Heart right ventricle (tissue), 16 donors: ENCODE measurements around the gene WAC. TPM values are rescaled to one million over a fixed set of nuclear protein-coding genes. Genes with fewer than 3 reads are reported as not detected.

ENCODE experiments used
- ATAC-seq, 8 donors: fragments of 200-7000 bp; cut with Tn5 transposase; one replicate each; pipeline ENCODE4 v1.9.1; 2020; ENCODE audit warnings: mild to moderate bottlenecking in 8 of 8, moderate library complexity in 8 of 8, moderate number of reproducible peaks in 1 of 8
- DNase-seq, 2 donors: peaks; one replicate each; pipeline ENCODE4 v3.0.0-alpha.2; 2020
- H3K27ac ChIP-seq, 10 donors: fragments of 200-600 bp; sonication (generic) in 2 of 10; one replicate each; pipeline versions ENCODE4 v1.5.0 to v1.8.0; 2020 to 2022; ENCODE audit warnings: mild to moderate bottlenecking in 3 of 10
- H3K27me3 ChIP-seq, 7 donors: fragments of 200-600 bp; one replicate each; pipeline ENCODE4 v1.8.0; 2021 to 2022; ENCODE audit warnings: mild to moderate bottlenecking in 2 of 7
- H3K36me3 ChIP-seq, 9 donors: fragments of 200-600 bp; sonication (generic) in 1 of 9; one replicate each; pipeline versions ENCODE4 v1.5.0 to v1.8.0; 2020 to 2022; ENCODE audit warnings: mild to moderate bottlenecking in 2 of 9
- H3K4me1 ChIP-seq, 9 donors: fragments of 200-600 bp; sonication (generic) in 1 of 9; one replicate each; pipeline versions ENCODE4 v1.5.0 to v1.8.0; 2020 to 2022; ENCODE audit warnings: mild to moderate bottlenecking in 4 of 9
- H3K4me3 ChIP-seq, 10 donors: fragments of 200-600 bp; sonication (generic) in 2 of 10; one replicate each; pipeline versions ENCODE4 v1.5.0 to v1.8.0; 2020 to 2022; ENCODE audit warnings: mild to moderate bottlenecking in 7 of 10, moderate library complexity in 2 of 10
- H3K9me3 ChIP-seq, 11 donors: fragments of 200-600 bp in 10 of 11; sonication (generic) in 2 of 11; one replicate each; pipeline versions ENCODE4 v1.5.0 to v1.8.0; 2013 to 2022; ENCODE audit warnings: mild to moderate bottlenecking in 2 of 11, control low read depth in 1 of 11, moderate library complexity in 1 of 11
- CTCF ChIP-seq, 9 donors: fragments of 200-600 bp; sonication (generic) in 2 of 9; IDR thresholded peaks; one replicate each; pipeline versions ENCODE4 v1.5.0 to v1.8.0; 2021 to 2022; ENCODE audit warnings: antibody characterized with exemption in 9 of 9, mild to moderate bottlenecking in 5 of 9, moderate library complexity in 1 of 9
- WGBS, 2 donors: extraction: QIAGEN DNeasy Blood & Tissue Kit; methylation state at CpG; one replicate each; pipeline ENCODE4 v1.1.7; 2013; ENCODE audit warnings: inconsistent platforms in 1 of 2; 5-methylcytosine and 5-hydroxymethylcytosine counted together
- intact Hi-C, 10 donors: fragments of 100-400 bp; cut with DNase I; formaldehyde crosslinking; loops; one replicate each; pipeline versions ENCODE4 v1.11.1 to v1.14.2; 2022
- polyA plus RNA-seq, 2 donors: library from polyadenylated mRNA; stranded (reverse); fragments of 200-250 nt; gene quantifications; one replicate each; pipeline ENCODE4 v1.2.3, GENCODE V29; 2013
- total RNA-seq, 10 donors: library from RNA; stranded (reverse); fragmentation: NEBNext Ultra II Directional in 3 of 10; extraction: Animal tissue kit (Norgen Biotek cat#: 25700) in 3 of 10; gene quantifications; one replicate each; pipeline versions ENCODE4 v1.2.1 to v1.2.4, GENCODE V29; 2021 to 2023
- donor health status: Arrhythmogenic right ventricular cardiomyopathy.
- donor health status: ischemic (EF 13 %, LVEDD 7.1; RV severe dilation, severe dysfunction).
- donor health status: healthy with polysubstance abuse.
- donor health status: DM: no; HTN: yes; CAD: no.
- donor health status: DM: no; HTN: no; CAD: no.
- donor health status: ischemic (EF 25% LVEDD 6.9; RV normal size, moderate dysfunction).
- donor health status: ischemic (EF 25% LVEDD 5.7; RV mildly dilated, moderate dysfunction).
- donor health status: healthy.
- donor health status: DM: yes; HTN: yes; CAD: no.
- donor health status: Ischemic cardiomyopathy.
- donor health status: ischemic (EF 35%, LVEDD 5.7; RV mildly dilated, moderate dysfunction).
- donor health status: nonischemic (EF 11% LVEDD 7.7; RV severe dilation, severe dysfunction).
- donor health status: DM: yes; HTN: yes; CAD: no.
- donor health status: PGD.
- donor health status: ischemic (EF 29% LVEDD 5.4; RV normal size, mild dysfunction).
- donor health status: nonischemic (EF 23%, LVEDD 6.1; RV moderate dilation, normal function).

WAC gene
- total and polyA plus RNA-seq, 12 donors = 17.4 to 134 (median 93.9) TPM

GRCh38 chr10:28492116-28492920 lies 40.6 kb upstream of the WAC start:
- WGBS, 2 donors = 69 to 70% methylated on average over 12 of the region's 12 CpGs
- H3K9me3 ChIP-seq = no peaks in the 10 kb centered on the region
- DNase-seq = no peak
- intact Hi-C loops = no loop called here
- TF ChIP-seq CTCF (IDR thresholded peaks at IDR 0.05) = no peak
- H3K27ac ChIP-seq = peak overlapping the region in 1 of 10 donors; percentile 67
- H3K4me1 ChIP-seq = peaks cover 0 to 43% (median 6%) of the 10 kb centered on the region in 9 donors
- no peaks in the 10 kb centered on the region for H3K36me3 ChIP-seq
- no peaks in the 10 kb centered on the region for H3K27me3 ChIP-seq
- peak in 1 of 8 donors; percentile 35 for ATAC-seq
- peak overlapping the region in 1 of 10 donors; percentile 20 for H3K4me3 ChIP-seq

GRCh38 chr10:28494420-28494819 lies 38.5 kb upstream of the WAC start:
- H3K4me1 ChIP-seq = peaks cover 0 to 39% (median 6%) of the 10 kb centered on the region in 9 donors
- no peak for DNase-seq
- no peaks in the 10 kb centered on the region for H3K36me3 ChIP-seq
- H3K9me3 ChIP-seq = no peaks in the 10 kb centered on the region
- TF ChIP-seq CTCF (IDR thresholded peaks at IDR 0.05) = no peak
- no peak overlapping the region for H3K27ac ChIP-seq
- intact Hi-C loops = no loop called here
- no peak overlapping the region for H3K4me3 ChIP-seq
- WGBS, 2 donors = 82 to 92% methylated on average over 2 of the region's 2 CpGs
- no peaks in the 10 kb centered on the region for H3K27me3 ChIP-seq
- ATAC-seq = no peak

- no peak for TF ChIP-seq CTCF (IDR thresholded peaks at IDR 0.05)
- DNase-seq (no peak), ATAC-seq (no peak)
- Histone ChIP-seq H3K36me3 (no peaks in the 10 kb centered on the region), H3K4me1 (peaks cover 0 to 37% (median 6%) of the 10 kb centered on the region in 9 donors), H3K9me3 (no peaks in the 10 kb centered on the region), H3K4me3 (no peak overlapping the region), H3K27me3 (no peaks in the 10 kb centered on the region), H3K27ac (no peak overlapping the region)
- 72 to 77% methylated on average over 3 of the region's 3 CpGs for WGBS, 2 donors
- intact Hi-C loops = no loop called here
These were observed 37.8 kb upstream of the WAC start for GRCh38 chr10:28495084-28495483.

GRCh38 chr10:28496017-28496416 lies 36.9 kb upstream of the WAC start:
- no peak overlapping the region for H3K4me3 ChIP-seq
- no peaks in the 10 kb centered on the region for H3K9me3 ChIP-seq
- H3K36me3 ChIP-seq = no peaks in the 10 kb centered on the region
- WGBS, 2 donors = 40 to 54% methylated on average over 3 of the region's 3 CpGs
- TF ChIP-seq CTCF (IDR thresholded peaks at IDR 0.05) = no peak
- no peak overlapping the region for H3K27ac ChIP-seq
- H3K4me1 ChIP-seq = peaks cover 0 to 28% (median 6%) of the 10 kb centered on the region in 9 donors
- H3K27me3 ChIP-seq = no peaks in the 10 kb centered on the region
- intact Hi-C loops = no loop called here
- no peak for DNase-seq
- peak in 2 of 8 donors; percentile 68 to 75 for ATAC-seq
